ENCODE data around the gene ABCA13.

Gene ABCA13

DNA sequence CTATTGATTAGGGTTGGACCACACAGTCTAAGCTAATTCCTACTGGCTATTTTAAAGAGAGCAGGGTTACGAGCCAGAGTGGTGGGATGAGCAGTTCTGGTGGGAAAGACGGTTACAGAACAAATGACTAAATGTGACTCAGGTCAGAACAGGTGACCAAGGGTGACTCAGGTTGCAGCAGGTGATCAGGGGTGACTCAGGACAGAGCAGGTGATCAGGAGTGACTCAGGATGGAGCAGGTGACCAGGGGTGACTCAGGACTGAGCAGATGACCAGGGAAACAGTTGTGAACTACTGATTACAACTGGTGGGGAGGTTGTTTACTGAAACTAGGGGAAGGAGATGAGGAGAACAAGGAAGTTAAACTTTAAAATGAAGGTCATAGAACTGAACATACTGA lies 366.3 kb downstream of the ABCA13 start:
- H3K27me3 Mint-ChIP-seq: no peaks in the 10 kb centered on the region

GRCh38 chr7:48540746-48541145 lies 369.5 kb downstream of the ABCA13 start:
- Mint-ChIP-seq H3K27me3 (no peaks in the 10 kb centered on the region), H3K9me3 (ENCODE audit: low read depth) (peaks cover 7% of the 10 kb centered on the region), H3K4me3 (no peak overlapping the region), H3K27ac (no peak overlapping the region), H3K36me3 (no peaks in the 10 kb centered on the region), H3K4me1 (ENCODE audit: low read depth) (no peaks in the 10 kb centered on the region)

More for the DNA sequence above, 366.3 kb downstream of the ABCA13 start:
- Mint-ChIP-seq H3K27ac (no peak overlapping the region), H3K4me3 (no peak overlapping the region), H3K9me3 (ENCODE audit: low read depth) (peaks cover 19% of the 10 kb centered on the region), H3K36me3 (no peaks in the 10 kb centered on the region), H3K4me1 (ENCODE audit: low read depth) (no peaks in the 10 kb centered on the region)

DNA sequence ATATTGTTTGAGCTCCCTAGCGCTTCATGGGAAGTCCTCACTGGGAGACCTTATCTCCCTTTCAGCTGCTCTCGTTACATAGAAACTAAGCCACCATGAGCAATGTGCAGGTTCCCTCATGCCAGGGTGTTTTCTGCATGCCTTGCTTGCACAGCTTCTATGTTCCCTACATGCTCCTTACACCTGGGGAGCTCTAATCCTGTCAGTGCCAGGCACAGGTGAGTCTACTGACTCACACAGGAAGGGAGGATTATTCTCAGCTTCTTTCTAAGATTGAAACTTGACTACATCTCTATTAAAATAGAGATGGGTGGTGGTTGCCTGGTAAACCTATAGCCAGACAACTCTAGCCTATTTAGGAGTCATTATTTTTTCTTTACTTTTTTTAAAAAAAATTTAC lies 377.4 kb downstream of the ABCA13 start:
- H3K27ac Mint-ChIP-seq: no peak overlapping the region

DNA sequence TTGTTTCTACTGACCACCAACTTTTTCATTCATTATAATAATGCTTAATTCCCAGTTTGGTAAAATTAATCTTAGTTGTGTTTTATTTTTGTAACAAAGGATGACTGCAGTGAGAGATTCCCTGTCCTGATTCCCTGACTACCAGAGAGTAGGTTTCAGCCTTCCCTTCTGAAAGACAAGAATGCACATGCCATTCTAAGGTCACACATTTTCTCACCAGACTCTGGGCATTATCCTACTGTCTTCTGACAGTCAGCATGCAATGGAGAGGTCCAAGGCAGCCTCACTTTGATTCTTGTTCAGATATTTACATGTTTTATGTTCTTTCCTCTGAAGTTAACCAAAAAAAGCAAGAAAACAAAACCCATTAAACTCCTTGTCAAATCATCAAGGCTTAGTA lies 380.4 kb downstream of the ABCA13 start:
- H3K27me3 Mint-ChIP-seq: no peaks in the 10 kb centered on the region
- H3K9me3 Mint-ChIP-seq (ENCODE audit: low read depth): peaks cover 8% of the 10 kb centered on the region
- no peaks in the 10 kb centered on the region for H3K36me3 Mint-ChIP-seq
- no peaks in the 10 kb centered on the region for H3K4me1 Mint-ChIP-seq (ENCODE audit: low read depth)
- no peak overlapping the region for H3K27ac Mint-ChIP-seq
- no peak overlapping the region for H3K4me3 Mint-ChIP-seq

More for the DNA sequence above, 377.4 kb downstream of the ABCA13 start:
- no peaks in the 10 kb centered on the region for H3K36me3 Mint-ChIP-seq
- H3K4me3 Mint-ChIP-seq: no peak overlapping the region
- H3K9me3 Mint-ChIP-seq (ENCODE audit: low read depth): no peaks in the 10 kb centered on the region
- no peaks in the 10 kb centered on the region for H3K27me3 Mint-ChIP-seq
- H3K4me1 Mint-ChIP-seq (ENCODE audit: low read depth): no peaks in the 10 kb centered on the region

DNA sequence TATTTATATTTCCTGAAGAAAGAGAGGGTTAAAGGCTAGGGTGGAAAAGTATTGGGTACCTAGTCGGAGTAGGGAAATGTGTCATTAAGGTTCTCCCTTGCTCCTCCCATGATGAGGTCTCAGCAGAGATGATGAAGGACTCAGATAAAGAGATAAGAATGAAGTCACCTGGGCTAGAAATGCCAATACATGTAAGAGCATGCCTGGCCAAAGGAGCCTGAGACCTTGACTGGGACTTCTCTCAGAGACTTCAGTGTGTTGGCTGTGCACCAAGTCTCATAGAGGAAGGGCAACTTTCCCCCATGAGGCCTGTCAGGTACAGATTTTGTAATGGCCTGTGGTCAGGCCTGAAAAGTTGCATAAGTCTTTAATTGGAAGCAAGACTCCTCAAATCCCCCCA lies 392.1 kb downstream of the ABCA13 start:
- Mint-ChIP-seq H3K27me3 (no peaks in the 10 kb centered on the region), H3K4me3 (no peak overlapping the region), H3K36me3 (no peaks in the 10 kb centered on the region), H3K27ac (no peak overlapping the region), H3K9me3 (ENCODE audit: low read depth) (no peaks in the 10 kb centered on the region), H3K4me1 (ENCODE audit: low read depth) (no peaks in the 10 kb centered on the region)

- no peak overlapping the region for H3K4me3 Mint-ChIP-seq
- H3K4me1 Mint-ChIP-seq (ENCODE audit: low read depth): no peaks in the 10 kb centered on the region
- H3K36me3 Mint-ChIP-seq: no peaks in the 10 kb centered on the region
- H3K27ac Mint-ChIP-seq: no peak overlapping the region
- H3K9me3 Mint-ChIP-seq (ENCODE audit: low read depth): peaks cover 20% of the 10 kb centered on the region
- H3K27me3 Mint-ChIP-seq: no peaks in the 10 kb centered on the region
These were observed 404.3 kb downstream of the ABCA13 start for GRCh38 chr7:48575516-48575915.

DNA sequence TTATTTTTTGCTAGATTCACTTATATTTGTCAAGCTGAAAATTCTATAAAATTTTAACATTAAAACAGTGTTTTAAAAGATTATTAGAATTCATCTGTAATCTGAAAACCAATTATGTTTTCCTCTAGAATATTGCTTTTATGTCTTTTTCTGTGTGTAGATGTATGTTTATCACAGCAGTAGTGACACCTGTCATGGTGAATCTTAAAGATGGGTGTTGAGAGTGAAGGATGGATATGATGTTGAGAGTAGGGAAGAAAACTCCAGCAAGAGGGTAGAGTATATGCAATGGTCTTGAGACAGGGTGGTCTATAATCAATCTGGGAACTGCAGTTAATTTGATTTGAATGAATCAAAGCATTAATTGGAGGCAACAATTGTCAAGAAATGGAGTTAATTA lies 416.2 kb downstream of the ABCA13 start:
- H3K9me3 Mint-ChIP-seq (ENCODE audit: low read depth): no peaks in the 10 kb centered on the region

DNA sequence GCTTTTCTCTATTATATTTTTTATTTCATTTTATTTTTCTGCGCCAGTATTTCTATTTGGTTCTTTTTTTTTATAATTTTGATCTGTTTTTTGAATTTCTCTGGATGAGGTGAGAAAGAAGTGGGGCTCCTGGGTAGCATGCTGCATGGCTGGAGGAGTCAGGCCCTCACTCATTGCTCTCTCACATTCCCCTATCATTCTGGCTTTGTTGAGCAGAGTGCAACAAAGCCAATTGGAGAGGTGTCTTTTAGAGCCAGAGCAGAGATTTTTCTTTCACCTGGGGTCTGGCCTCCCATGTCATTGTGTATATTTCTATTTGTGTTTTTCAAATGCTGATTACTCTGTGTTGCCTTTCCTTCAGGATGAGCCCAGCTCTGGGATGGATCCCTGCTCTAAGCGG lies 423.1 kb downstream of the ABCA13 start:
- H3K36me3 Mint-ChIP-seq: no peaks in the 10 kb centered on the region
- H3K4me3 Mint-ChIP-seq: no peak overlapping the region
- H3K4me1 Mint-ChIP-seq (ENCODE audit: low read depth): no peaks in the 10 kb centered on the region
- no peak overlapping the region for H3K27ac Mint-ChIP-seq
- peaks cover 4% of the 10 kb centered on the region for H3K9me3 Mint-ChIP-seq (ENCODE audit: low read depth)
- no peaks in the 10 kb centered on the region for H3K27me3 Mint-ChIP-seq

More for the DNA sequence above, 416.2 kb downstream of the ABCA13 start:
- H3K27ac Mint-ChIP-seq: no peak overlapping the region
- H3K4me3 Mint-ChIP-seq: no peak overlapping the region
- H3K27me3 Mint-ChIP-seq: no peaks in the 10 kb centered on the region
- H3K36me3 Mint-ChIP-seq: no peaks in the 10 kb centered on the region
- H3K4me1 Mint-ChIP-seq (ENCODE audit: low read depth): no peaks in the 10 kb centered on the region

DNA sequence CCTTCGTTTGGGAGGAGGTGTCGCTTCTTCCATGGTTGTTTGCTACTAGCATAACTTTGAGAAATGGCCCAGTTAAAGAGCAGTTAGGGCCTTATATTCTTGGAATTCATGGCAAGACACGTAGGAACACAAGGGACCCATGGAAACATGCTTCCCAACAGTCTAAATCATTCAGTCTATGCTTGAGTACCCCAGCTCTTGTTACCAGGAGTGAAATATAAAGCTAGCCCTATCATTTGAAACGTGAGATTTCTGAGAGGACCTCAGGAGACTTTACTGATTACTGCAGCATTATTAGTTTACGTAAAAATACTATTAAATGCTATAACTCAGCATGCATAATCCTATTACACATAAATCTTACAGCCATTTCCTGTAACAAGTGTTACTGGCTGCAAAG lies 424.5 kb downstream of the ABCA13 start:
- Mint-ChIP-seq H3K9me3 (ENCODE audit: low read depth) (peaks cover 4% of the 10 kb centered on the region), H3K36me3 (no peaks in the 10 kb centered on the region), H3K27me3 (no peaks in the 10 kb centered on the region), H3K27ac (no peak overlapping the region), H3K4me3 (no peak overlapping the region), H3K4me1 (ENCODE audit: low read depth) (no peaks in the 10 kb centered on the region)

DNA sequence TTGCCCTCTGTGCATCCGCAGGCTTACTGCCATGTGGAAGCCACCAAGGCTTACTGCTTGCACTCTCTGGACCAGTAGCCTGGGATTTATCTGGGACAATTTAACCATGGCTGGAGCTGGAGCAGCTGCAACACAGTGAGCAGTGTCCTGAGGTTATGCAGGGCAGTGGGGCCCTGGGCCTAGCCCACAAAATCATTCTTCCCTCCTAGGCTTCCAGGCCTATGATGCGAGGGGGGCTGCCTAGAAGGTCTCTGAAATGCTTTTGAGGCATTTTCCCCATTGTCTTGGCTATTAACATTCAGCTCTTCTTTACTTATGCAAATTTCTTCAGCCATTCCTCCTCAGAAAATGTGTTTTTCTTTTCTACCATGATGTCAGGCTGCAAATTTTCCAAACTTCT lies 439.4 kb downstream of the ABCA13 start:
- no peaks in the 10 kb centered on the region for H3K4me1 Mint-ChIP-seq (ENCODE audit: low read depth)
- no peak overlapping the region for H3K4me3 Mint-ChIP-seq
- H3K27ac Mint-ChIP-seq: no peak overlapping the region
- H3K36me3 Mint-ChIP-seq: no peaks in the 10 kb centered on the region
- H3K9me3 Mint-ChIP-seq (ENCODE audit: low read depth): no peaks in the 10 kb centered on the region
- no peaks in the 10 kb centered on the region for H3K27me3 Mint-ChIP-seq

- Mint-ChIP-seq H3K36me3 (no peaks in the 10 kb centered on the region), H3K27ac (no peak overlapping the region), H3K4me3 (no peak overlapping the region), H3K9me3 (ENCODE audit: low read depth) (no peaks in the 10 kb centered on the region), H3K27me3 (no peaks in the 10 kb centered on the region), H3K4me1 (ENCODE audit: low read depth) (no peaks in the 10 kb centered on the region)
These were observed 440.7 kb downstream of the ABCA13 start for GRCh38 chr7:48611993-48612392.

DNA sequence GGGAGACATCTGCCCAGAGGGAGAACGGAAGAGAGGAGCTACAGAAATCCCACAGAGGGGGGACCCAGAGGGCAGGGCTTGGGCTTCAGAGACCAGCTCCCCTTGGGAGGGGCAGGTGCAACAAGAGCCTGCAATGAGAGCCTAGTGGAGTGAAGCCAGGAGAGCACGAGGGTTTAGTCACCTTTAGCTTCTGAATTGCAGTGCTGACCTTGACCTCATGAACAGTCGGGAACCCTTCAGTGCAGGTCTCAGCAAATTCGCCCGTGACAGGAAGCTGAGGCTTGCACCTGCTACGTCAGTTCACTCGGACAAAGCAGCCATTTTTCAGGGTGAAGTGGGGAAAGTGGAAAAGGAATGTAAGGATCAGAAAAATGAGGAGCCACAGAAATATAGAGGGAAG lies 446.2 kb downstream of the ABCA13 start:
- Mint-ChIP-seq H3K36me3 (no peaks in the 10 kb centered on the region), H3K4me3 (no peak overlapping the region), H3K9me3 (ENCODE audit: low read depth) (no peaks in the 10 kb centered on the region), H3K27me3 (no peaks in the 10 kb centered on the region), H3K27ac (no peak overlapping the region), H3K4me1 (ENCODE audit: low read depth) (no peaks in the 10 kb centered on the region)

DNA sequence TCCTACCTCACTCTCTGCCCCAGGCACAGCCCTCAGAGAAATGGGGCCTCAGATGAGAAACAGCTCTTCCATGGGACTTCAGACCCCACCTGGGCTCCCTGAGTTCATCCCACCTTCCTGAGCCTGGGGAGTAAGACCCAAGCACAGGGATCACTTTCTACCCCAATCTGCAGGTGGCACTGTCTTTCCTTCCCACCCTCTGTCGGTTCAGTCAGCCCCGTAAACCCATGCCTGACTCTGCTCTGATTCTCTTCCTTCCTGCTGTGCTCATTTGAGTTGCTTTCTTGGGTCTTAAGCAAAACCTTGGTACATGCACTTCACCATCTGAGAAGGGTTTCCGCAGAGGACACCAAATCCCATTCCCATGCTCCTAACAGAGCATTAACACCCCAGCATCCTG lies 446.7 kb downstream of the ABCA13 start:
- no peak overlapping the region for H3K27ac Mint-ChIP-seq
- H3K27me3 Mint-ChIP-seq: no peaks in the 10 kb centered on the region
- no peaks in the 10 kb centered on the region for H3K4me1 Mint-ChIP-seq (ENCODE audit: low read depth)
- no peaks in the 10 kb centered on the region for H3K36me3 Mint-ChIP-seq
- no peaks in the 10 kb centered on the region for H3K9me3 Mint-ChIP-seq (ENCODE audit: low read depth)
- H3K4me3 Mint-ChIP-seq: no peak overlapping the region

GRCh38 chr7:48621076-48621475 lies 449.8 kb downstream of the ABCA13 start:
- no peaks in the 10 kb centered on the region for H3K4me1 Mint-ChIP-seq (ENCODE audit: low read depth)
- no peak overlapping the region for H3K27ac Mint-ChIP-seq
- H3K9me3 Mint-ChIP-seq (ENCODE audit: low read depth): no peaks in the 10 kb centered on the region
- no peaks in the 10 kb centered on the region for H3K27me3 Mint-ChIP-seq
- no peak overlapping the region for H3K4me3 Mint-ChIP-seq
- H3K36me3 Mint-ChIP-seq: no peaks in the 10 kb centered on the region

DNA sequence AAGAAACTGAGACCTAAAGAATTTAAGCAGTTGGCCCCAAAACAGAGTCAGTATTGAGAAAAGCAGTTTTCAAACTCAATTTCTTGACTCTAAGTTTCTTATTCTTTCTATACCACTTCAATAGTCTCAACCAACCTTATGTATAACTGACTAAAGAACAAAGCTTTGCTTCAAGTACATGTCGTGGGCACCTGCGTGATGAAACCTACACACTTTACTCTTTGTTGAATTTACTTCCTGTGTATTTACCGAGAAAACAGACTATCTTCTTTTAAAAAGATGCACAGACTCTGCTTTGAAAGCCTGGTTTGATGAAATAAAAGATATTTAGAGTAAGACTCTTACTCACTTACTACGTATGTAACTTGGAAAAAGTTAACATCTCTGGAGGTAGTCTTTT lies 455.9 kb downstream of the ABCA13 start:
- Mint-ChIP-seq H3K36me3 (no peaks in the 10 kb centered on the region), H3K4me3 (no peak overlapping the region), H3K27me3 (no peaks in the 10 kb centered on the region), H3K27ac (no peak overlapping the region), H3K9me3 (ENCODE audit: low read depth) (no peaks in the 10 kb centered on the region), H3K4me1 (ENCODE audit: low read depth) (no peaks in the 10 kb centered on the region)

GRCh38 chr7:48628793-48629349 lies 457.6 kb downstream of the ABCA13 start:
- Mint-ChIP-seq H3K4me3 (no peak overlapping the region), H3K27ac (no peak overlapping the region), H3K4me1 (ENCODE audit: low read depth) (no peaks in the 10 kb centered on the region), H3K27me3 (no peaks in the 10 kb centered on the region), H3K9me3 (ENCODE audit: low read depth) (no peaks in the 10 kb centered on the region), H3K36me3 (no peaks in the 10 kb centered on the region)
